Body of pancreas (tissue), 4 donors: Measurements from ENCODE around the gene ARHGAP27.
"Not testable (repeated sequence)": the region's sequence is repeated elsewhere in the genome, so short reads cannot be mapped to it uniquely, and the experiment has no call there.

ENCODE experiments used
- CTCF ChIP-seq, 7 experiments: fragments of 450-650 bp in 4 of 7; fragments of 200-600 bp in 3 of 7; sonication (generic) in 3 of 7; IDR thresholded peaks; one replicate each; pipeline ENCODE4 v1.5.1; 2016 to 2019; ENCODE audit warnings: antibody characterized with exemption in 7 of 7
- POLR2A ChIP-seq, 3 donors: fragments of 450-650 bp; IDR thresholded peaks; one replicate each; pipeline ENCODE4 v1.6.1; 2016; ENCODE audit warnings: antibody characterized with exemption in 3 of 3, mild to moderate bottlenecking in 2 of 3

GRCh38 chr17:45444301-45444700 is 11.6 kb upstream of the ARHGAP27 start:
- not testable (repeated sequence) for TF ChIP-seq CTCF, POLR2A (IDR thresholded peaks at IDR 0.05)
